Right atrium auricular region (tissue), 2 donors: ENCODE data around the gene SLC25A36. TPM values are rescaled to one million over a fixed set of nuclear protein-coding genes. Genes with fewer than 3 reads are reported as not detected.
"Not testable (repeated sequence)": the region's sequence is repeated elsewhere in the genome, so short reads cannot be mapped to it uniquely, and the experiment has no call there.

ENCODE experiments used
- DNase-seq: peaks from one replicate; pipeline ENCODE4 v3.0.0-alpha.2; 2019; ENCODE audit warnings: low spot score
- H3K27ac ChIP-seq, 2 donors: fragments of 200-600 bp; sonication (generic); 1 replicate in 1 of 2; 2 replicates in 1 of 2; pipeline ENCODE4 v1.5.1; 2016 to 2019
- H3K27me3 ChIP-seq, 2 donors: fragments of 200-600 bp; sonication (generic); one replicate each; pipeline versions ENCODE4 v1.5.1 to v1.6.0; 2017 to 2019
- H3K36me3 ChIP-seq: fragments of 200-600 bp; sonication (generic); one replicate; pipeline ENCODE4 v1.5.1; 2016
- H3K4me1 ChIP-seq, 2 donors: fragments of 200-600 bp; sonication (generic); one replicate each; pipeline versions ENCODE4 v1.5.1 to v1.6.0; 2017 to 2019
- H3K4me3 ChIP-seq, 2 donors: fragments of 200-600 bp; sonication (generic); 1 replicate in 1 of 2; 2 replicates in 1 of 2; pipeline ENCODE4 v1.5.1; 2017 to 2019; ENCODE audit warnings: mild to moderate bottlenecking in 1 of 2, moderate library complexity in 1 of 2
- H3K9me3 ChIP-seq, 2 donors: fragments of 200-600 bp; sonication (generic); one replicate each; pipeline ENCODE4 v1.5.1; 2019
- total RNA-seq, 2 donors: library from RNA; depleted of rRNA; stranded (reverse); fragments of >200 nt; gene quantifications; one replicate each; pipeline ENCODE4 v1.1.0, GENCODE V29; 2016
- TF ChIP-seq, protein P1 (sequence below), 2 donors: fragments of 200-600 bp; sonication (generic); IDR thresholded peaks; one replicate each; pipeline ENCODE4 v1.5.1; 2019; ENCODE audit warnings: antibody characterized with exemption in 2 of 2

The SLC25A36 gene
- total RNA-seq, 2 donors from 2014 or later = 31.0 to 78.8 TPM

DNA sequence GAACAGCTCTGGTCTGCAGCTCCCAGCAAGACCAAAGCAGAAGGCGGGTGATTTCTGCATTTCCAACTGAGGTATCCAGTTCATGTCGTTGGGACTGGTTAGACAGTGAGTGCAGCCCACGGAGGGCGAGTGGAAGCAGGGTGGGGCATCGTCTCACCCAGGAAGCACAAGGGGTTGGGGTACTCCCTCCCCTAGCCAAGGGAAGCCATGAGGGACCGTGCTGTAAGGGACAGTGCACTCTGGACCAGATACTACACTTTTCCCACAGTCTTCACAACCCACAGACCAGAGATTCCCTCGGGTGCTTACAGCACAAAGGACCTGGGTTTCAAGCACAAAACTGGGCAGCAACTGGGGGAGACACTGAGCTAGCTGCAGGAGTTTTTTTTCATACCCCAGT lies 8.5 kb upstream of the SLC25A36 start:
- H3K4me1 ChIP-seq = no peaks in the 10 kb centered on the region
- TF ChIP-seq, protein P1, sequence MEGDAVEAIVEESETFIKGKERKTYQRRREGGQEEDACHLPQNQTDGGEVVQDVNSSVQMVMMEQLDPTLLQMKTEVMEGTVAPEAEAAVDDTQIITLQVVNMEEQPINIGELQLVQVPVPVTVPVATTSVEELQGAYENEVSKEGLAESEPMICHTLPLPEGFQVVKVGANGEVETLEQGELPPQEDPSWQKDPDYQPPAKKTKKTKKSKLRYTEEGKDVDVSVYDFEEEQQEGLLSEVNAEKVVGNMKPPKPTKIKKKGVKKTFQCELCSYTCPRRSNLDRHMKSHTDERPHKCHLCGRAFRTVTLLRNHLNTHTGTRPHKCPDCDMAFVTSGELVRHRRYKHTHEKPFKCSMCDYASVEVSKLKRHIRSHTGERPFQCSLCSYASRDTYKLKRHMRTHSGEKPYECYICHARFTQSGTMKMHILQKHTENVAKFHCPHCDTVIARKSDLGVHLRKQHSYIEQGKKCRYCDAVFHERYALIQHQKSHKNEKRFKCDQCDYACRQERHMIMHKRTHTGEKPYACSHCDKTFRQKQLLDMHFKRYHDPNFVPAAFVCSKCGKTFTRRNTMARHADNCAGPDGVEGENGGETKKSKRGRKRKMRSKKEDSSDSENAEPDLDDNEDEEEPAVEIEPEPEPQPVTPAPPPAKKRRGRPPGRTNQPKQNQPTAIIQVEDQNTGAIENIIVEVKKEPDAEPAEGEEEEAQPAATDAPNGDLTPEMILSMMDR (IDR thresholded peaks at IDR 0.05) = no peak

GRCh38 chr3:140933552-140933951 lies 8.1 kb upstream of the SLC25A36 start:
- H3K4me1 ChIP-seq = no peaks in the 10 kb centered on the region
- DNase-seq = no peak
- H3K27ac ChIP-seq = no peak overlapping the region
- TF ChIP-seq, protein P1 (IDR thresholded peaks at IDR 0.05) = no peak
- H3K36me3 ChIP-seq = no peaks in the 10 kb centered on the region
- H3K4me3 ChIP-seq = no peak overlapping the region
- H3K9me3 ChIP-seq = no peaks in the 10 kb centered on the region
- no peaks in the 10 kb centered on the region for H3K27me3 ChIP-seq

More for the DNA sequence above, 8.5 kb upstream of the SLC25A36 start:
- H3K27ac ChIP-seq = no peak overlapping the region
- H3K9me3 ChIP-seq = no peaks in the 10 kb centered on the region
- DNase-seq = no peak
- H3K36me3 ChIP-seq = no peaks in the 10 kb centered on the region
- H3K4me3 ChIP-seq = no peak overlapping the region
- H3K27me3 ChIP-seq = no peaks in the 10 kb centered on the region

GRCh38 chr3:140939305-140939704 lies 2.3 kb upstream of the SLC25A36 start:
- H3K4me3 ChIP-seq, H3K27me3 ChIP-seq, H3K27ac ChIP-seq, DNase-seq, H3K36me3 ChIP-seq, H3K9me3 ChIP-seq: not testable (repeated sequence)
- peaks cover 0 to 16% of the 10 kb centered on the region in 2 donors for H3K4me1 ChIP-seq

DNA sequence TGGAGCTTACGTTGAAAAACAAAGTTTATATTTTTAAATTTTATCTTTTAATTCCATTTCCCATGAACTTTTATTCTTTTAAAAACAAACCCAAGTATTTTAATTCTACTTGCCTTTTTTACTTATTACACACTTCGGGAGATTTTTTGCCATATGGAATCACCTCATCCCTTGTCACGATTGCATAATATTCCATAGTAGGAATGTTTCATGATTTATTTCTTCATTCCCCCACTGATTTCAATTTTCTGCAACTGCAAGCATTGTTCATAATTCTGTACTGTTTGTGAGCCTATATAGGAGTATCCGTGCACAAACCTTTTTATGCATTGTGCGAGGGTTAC lies 574 bp upstream of the SLC25A36 start:
- DNase-seq = no peak
- Histone ChIP-seq H3K36me3 (no peaks in the 10 kb centered on the region), H3K27ac (peak overlapping the region; percentile 99), H3K4me3 (peak overlapping the region; percentile 95), H3K27me3 (no peaks in the 10 kb centered on the region), H3K4me1 (peaks cover 0 to 28% of the 10 kb centered on the region in 2 donors), H3K9me3 (no peaks in the 10 kb centered on the region)
- TF ChIP-seq, protein P1 (IDR thresholded peaks at IDR 0.05) = no peak

DNA sequence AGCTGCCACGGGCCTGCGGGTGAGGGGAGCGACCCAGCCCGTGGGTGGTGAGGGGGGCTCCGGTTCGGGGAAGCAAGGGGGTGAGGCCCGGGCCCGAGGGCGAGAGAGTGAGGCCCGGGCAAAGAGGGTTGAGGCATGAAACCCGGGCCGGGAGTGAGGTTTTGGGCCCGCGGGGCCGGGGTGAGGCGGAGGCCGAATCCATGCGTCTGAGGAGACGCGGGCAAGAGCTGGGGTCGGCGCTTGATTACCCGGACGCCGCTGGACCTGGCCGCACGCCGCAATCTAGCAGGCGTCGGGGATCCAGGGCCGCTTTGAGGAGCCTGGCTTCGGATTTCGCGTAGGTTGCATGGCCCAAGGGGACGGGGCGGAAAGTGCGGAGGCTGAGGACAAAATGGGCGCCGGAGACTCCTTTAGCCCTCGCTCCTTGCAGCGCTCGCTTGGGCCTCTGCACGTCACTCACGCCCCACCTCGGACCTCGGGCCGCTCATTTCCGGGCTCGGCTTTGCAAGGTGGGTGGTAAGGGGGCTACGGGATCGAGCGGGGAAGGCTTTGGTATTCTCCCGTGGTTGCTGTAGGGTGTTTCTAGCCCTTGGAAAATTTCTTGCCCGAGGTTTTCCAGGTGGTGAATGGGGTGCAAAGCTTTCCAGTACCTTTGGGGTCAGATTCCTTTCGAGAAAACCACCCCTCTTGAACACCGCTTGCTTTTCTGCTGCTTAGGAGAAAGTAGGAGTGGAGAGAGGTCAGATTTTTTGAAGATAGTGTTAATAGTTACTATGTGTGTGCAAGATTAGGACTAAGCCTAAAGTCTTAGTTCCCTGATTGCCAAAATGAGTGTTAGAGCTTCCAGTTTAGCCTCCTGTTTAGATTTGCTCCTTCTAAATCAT lies 827 bp downstream of the SLC25A36 start:
- Histone ChIP-seq H3K27me3 (no peaks in the 10 kb centered on the region), H3K4me1 (peaks cover 0 to 41% of the 10 kb centered on the region in 2 donors)

More for the DNA sequence above, 827 bp downstream of the SLC25A36 start:
- peak overlapping the region; percentile 95 for H3K4me3 ChIP-seq
- DNase-seq = peak; percentile 61
- peak overlapping the region; percentile 99 for H3K27ac ChIP-seq
- H3K36me3 ChIP-seq = no peaks in the 10 kb centered on the region
- TF ChIP-seq, protein P1 (IDR thresholded peaks at IDR 0.05) = no peak
- H3K9me3 ChIP-seq = no peaks in the 10 kb centered on the region
